GM13977 (cell line): ENCODE data around the gene PHACTR1.
A peak's percentile ranks its signal among the peaks of the same experiment; 100 is the strongest.

Source experiments
- DNase-seq: peaks from one replicate; pipeline ENCODE4 v3.0.0; 2012; ENCODE audit warnings: low spot score
- in situ Hi-C: fragments of 300-500 bp; cut with MboI; formaldehyde crosslinking; loops from one replicate; pipeline ENCODE4 v1.12.0; 2022; ENCODE audit warnings: low sequenced_read_pairs, low pct_unique_long_range_greater_than_20kb, mixed read lengths, inconsistent platforms; ENCODE audit not compliant: unreplicated experiment
- TF ChIP-seq, protein P1 (sequence below): IDR thresholded peaks from 2 replicates; pipeline ENCODE4 v1.5.1; 2012; ENCODE audit warnings: mild to moderate bottlenecking, control low read depth; ENCODE audit not compliant: insufficient read depth; ENCODE audit errors: extremely low read depth, missing control alignments

The PHACTR1 gene

DNA sequence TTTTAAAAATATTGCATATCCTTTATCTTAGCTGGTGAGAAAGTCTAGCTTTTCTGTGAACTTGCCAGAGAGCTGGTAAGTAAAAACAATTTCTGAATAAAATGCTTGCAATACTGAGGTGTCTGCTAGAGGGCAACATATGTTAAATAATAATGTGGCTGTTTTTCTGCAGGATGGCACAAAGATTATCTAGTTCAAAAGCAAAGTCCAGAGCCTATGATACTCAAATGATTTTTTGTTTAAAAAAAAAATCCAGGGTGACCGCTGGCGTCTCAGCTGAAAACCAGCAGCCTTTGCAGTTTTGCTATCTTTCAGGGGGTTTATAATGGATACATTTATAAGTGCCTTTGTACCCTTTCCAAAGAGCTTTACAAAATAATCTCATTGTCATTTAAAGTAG, 194.9 kb downstream of the PHACTR1 start:
- TF ChIP-seq, protein P1, sequence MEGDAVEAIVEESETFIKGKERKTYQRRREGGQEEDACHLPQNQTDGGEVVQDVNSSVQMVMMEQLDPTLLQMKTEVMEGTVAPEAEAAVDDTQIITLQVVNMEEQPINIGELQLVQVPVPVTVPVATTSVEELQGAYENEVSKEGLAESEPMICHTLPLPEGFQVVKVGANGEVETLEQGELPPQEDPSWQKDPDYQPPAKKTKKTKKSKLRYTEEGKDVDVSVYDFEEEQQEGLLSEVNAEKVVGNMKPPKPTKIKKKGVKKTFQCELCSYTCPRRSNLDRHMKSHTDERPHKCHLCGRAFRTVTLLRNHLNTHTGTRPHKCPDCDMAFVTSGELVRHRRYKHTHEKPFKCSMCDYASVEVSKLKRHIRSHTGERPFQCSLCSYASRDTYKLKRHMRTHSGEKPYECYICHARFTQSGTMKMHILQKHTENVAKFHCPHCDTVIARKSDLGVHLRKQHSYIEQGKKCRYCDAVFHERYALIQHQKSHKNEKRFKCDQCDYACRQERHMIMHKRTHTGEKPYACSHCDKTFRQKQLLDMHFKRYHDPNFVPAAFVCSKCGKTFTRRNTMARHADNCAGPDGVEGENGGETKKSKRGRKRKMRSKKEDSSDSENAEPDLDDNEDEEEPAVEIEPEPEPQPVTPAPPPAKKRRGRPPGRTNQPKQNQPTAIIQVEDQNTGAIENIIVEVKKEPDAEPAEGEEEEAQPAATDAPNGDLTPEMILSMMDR = peak; percentile 59
- DNase-seq = peak; percentile 26

DNA sequence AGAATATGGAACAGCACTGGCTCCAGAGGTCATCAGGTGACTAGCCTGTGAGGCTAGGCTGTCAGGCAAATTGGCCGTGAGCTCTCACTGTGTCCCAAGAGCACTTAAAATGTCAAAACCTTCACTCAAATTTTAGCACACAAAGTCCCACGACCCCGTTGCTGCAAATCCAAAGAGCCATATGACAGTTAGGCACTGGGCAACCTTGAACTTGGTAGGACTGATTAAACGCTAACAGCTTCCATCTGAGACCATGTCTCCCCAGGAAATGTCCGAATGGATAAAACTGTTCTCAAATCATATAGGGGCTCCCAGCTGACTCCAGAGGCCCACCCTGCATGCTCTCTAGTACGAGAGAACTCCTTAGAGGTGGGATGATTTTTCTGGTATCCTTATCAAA, 196.6 kb downstream of the PHACTR1 start:
- TF ChIP-seq, protein P1 = no peak
- in situ Hi-C loops = loop anchor here (25.0 kb wide), 2 partner anchors 424 to 624 kb away; partner anchors contain the start of gene TBC1D7

More for the DNA sequence above, 194.9 kb downstream of the PHACTR1 start:
- in situ Hi-C loops = loop anchor here (25.0 kb wide), 2 partner anchors 426 to 626 kb away; partner anchors contain the start of gene TBC1D7

DNA sequence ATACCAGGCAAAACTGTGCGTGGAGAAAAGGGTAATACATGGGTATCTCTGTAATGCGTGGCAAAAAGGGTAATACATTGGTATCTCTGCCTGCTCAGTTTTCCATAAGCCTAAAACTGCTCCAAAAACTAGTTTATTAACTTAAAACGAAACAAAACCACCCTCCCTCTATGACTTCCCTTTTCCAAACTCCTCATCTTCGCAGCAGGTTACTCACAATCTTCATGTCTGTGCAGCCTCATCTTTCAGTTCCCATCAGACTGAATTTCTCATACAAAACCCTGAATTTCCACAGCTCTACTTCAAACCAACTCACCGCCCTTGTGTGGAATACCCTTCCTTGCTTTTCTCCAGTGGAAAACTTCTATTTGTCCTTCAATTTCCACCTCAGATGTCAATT, 199.4 kb downstream of the PHACTR1 start:
- in situ Hi-C loops = loop anchor here (25.0 kb wide), 2 partner anchors 421 to 621 kb away; partner anchors contain the start of gene TBC1D7
- TF ChIP-seq, protein P1 = no peak
- no peak for DNase-seq

More for the DNA sequence above, 196.6 kb downstream of the PHACTR1 start:
- DNase-seq = no peak

DNA sequence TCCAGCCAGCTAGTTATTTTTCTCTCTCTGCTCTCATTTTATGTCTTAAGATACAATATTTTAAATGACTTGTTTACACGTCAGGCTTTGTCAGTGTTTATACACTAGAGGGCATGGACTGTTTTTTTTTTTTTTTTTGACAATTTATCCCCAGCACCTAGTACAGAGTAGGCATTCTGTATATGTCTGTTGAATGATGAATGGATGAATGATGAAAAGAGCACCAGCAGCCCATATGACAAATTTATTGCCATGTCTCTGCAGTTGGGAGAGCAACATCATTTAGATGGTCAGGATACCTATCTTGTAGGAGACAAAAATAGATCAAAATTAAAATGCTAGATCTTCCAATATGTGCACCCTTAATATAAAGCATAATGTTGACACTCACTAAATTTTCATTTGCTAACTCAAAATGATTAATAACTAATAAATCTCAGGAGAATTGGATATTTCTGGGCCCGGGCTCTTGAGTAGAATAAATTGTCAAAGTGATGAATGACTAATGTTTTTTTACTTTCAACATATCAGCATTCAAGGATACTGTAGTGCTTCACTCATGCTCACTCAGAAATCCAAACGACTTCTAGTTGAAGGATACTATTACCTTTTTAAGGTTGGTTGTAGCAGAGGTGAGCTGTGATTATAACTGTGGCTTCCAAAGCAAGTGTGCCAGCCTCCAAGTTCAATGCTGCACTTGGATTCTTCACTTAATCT, 200.0 kb downstream of the PHACTR1 start:
- TF ChIP-seq, protein P1 = no peak
- DNase-seq = no peak
- in situ Hi-C loops = loop anchor here (25.0 kb wide), 2 partner anchors 421 to 621 kb away; partner anchors contain the start of gene TBC1D7

DNA sequence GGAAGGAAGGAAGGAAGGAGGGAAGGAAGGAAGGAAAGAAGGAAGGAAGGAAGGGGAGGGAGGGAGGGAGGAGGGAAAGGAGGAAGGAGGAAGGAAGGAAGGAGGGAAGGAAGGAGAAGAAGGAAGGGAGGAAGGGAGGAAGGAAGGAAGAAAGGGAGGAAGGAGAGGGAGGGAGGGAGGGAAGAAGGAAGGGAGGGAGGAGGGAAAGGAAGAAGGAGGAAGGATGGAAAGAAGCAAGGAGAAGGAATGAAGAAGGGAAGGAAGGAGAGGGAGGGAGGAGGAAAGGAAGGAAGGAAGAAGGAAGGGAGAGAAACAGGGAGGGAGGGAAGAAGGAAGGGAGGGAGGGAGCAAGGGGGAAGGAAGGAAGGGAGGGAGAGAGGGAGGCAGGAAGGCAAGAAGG, 204.9 kb downstream of the PHACTR1 start:
- TF ChIP-seq, protein P1 = no peak
- no peak for DNase-seq
- in situ Hi-C loops = loop anchor here (25.0 kb wide), 2 partner anchors 416 to 616 kb away; partner anchors contain the start of gene TBC1D7

DNA sequence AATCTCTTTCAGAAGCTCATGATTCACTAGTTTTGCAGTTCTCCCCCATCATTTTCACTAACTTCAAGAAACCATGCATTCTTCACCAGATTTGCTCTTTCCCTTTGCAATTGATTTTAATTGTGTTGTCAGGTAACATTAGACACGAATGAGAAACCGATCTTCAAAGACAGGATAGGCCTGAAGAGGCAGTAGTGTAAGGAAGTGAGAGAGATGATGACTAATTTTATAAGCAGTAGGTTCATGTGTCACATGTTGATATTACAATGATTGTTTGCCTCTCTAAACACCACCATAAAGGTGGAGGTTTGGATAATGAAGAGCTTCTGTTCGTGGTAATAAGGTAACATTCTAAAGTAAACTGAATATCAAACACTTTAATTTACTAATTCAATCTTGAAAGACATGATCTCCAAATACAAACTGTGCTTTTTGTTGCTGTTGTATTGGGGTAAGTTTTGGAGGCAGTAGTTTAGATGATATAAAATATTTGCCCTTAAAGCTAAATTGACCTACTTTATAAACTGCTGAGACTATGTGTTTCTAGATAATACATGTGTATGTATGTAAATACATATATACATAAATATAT, 207.2 kb downstream of the PHACTR1 start:
- peak; percentile 51 for DNase-seq
- TF ChIP-seq, protein P1 = no peak
- in situ Hi-C loops = loop anchor here (25.0 kb wide), 2 partner anchors 414 to 614 kb away; partner anchors contain the start of gene TBC1D7
